ENCODE measurements around the gene EPHA6.
"Not testable (repeated sequence)": the region's sequence is repeated elsewhere in the genome, so short reads cannot be mapped to it uniquely, and the experiment has no call there.

The EPHA6 gene

DNA sequence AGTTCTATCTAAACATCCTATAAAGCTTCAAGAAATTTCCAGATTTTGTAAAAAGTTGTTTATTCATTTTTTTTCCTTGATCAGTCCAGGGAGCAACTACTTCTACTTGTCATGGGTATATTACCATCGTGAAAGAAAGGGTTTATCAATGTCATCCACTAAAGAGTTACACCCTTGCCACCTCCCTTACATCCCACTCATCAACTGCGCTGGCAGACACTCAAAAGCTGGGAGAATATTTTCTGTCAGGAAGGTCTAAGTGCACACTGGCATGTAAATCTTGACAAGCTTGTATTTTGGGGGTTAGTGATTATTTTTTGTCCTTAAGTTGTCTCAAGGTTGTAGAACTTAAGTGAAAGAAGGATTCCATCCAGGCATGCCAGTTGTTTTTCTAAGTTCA lies 761.8 kb downstream of the EPHA6 start:
- no peak for DNase-seq (ENCODE audit: low read depth)
- TF ChIP-seq, protein P1, sequence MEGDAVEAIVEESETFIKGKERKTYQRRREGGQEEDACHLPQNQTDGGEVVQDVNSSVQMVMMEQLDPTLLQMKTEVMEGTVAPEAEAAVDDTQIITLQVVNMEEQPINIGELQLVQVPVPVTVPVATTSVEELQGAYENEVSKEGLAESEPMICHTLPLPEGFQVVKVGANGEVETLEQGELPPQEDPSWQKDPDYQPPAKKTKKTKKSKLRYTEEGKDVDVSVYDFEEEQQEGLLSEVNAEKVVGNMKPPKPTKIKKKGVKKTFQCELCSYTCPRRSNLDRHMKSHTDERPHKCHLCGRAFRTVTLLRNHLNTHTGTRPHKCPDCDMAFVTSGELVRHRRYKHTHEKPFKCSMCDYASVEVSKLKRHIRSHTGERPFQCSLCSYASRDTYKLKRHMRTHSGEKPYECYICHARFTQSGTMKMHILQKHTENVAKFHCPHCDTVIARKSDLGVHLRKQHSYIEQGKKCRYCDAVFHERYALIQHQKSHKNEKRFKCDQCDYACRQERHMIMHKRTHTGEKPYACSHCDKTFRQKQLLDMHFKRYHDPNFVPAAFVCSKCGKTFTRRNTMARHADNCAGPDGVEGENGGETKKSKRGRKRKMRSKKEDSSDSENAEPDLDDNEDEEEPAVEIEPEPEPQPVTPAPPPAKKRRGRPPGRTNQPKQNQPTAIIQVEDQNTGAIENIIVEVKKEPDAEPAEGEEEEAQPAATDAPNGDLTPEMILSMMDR (IDR thresholded peaks at IDR 0.05; ENCODE audit: control insufficient read depth, extremely low read depth, insufficient read depth) = no peak

DNA sequence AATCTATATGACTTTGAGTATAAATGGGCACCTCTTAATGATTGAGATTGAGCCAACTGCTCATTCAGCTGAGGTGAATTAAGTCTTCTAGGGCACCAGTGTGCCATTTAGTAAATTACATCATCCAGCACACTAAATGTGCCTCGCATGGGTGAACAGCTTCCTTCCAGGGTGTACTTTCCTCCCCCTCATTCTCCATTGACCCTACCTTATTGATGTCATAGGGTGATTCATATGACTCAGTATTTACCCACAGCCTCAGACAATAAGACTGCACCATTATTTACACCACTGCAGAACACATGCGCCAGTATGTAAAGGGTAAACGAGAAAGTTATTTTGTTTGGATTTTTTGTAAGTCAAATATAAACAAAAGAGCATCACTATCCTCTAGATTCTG lies 765.0 kb downstream of the EPHA6 start:
- DNase-seq (ENCODE audit: low read depth) = no peak
- H3K4me3 ChIP-seq (ENCODE audit: low read depth, low read length) = no peak overlapping the region
- TF ChIP-seq, protein P1 (IDR thresholded peaks at IDR 0.05; ENCODE audit: control insufficient read depth, extremely low read depth, insufficient read depth) = no peak

More for the DNA sequence above, 761.8 kb downstream of the EPHA6 start:
- no peak overlapping the region for H3K4me3 ChIP-seq (ENCODE audit: low read depth, low read length)

DNA sequence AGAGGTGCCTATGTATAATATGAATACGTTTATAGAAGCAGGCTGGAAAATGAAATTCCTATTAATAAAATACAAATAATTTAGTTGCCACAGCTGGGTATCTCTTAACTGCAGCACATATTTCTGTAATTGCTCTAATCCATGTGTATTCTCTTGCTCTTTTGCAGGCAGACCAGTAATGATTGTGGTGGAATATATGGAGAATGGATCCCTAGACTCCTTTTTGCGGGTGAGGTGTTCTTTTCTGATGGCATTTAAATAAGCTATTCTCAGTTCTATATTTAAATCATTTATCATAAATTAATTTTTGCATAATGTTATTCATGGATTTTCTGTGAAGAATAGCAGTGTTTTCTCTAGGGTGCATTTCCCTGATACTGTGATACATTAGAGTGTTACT lies 796.2 kb downstream of the EPHA6 start:
- H3K4me3 ChIP-seq (ENCODE audit: low read depth, low read length) = no peak overlapping the region
- DNase-seq (ENCODE audit: low read depth) = no peak
- TF ChIP-seq, protein P1 (IDR thresholded peaks at IDR 0.05; ENCODE audit: control insufficient read depth, extremely low read depth, insufficient read depth) = no peak

DNA sequence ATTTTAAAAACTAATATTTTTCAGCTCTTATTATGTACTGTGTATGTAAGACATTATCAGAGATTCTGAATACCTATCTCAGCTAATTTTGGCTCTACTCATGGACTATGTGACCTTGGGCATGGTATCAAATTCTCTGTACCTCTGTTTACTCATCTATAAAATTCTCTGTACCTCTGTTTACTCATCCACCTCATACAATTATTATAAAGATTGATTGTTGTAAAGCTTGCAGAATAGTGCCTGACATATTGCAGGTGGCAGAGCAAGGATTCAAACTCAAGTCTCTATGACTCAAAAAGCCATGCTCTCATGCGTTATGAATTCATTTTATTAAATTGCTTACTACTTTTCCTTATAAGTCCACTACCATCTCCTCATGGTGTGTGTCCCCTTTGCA lies 798.2 kb downstream of the EPHA6 start:
- TF ChIP-seq, protein P1 (IDR thresholded peaks at IDR 0.05; ENCODE audit: control insufficient read depth, extremely low read depth, insufficient read depth) = no peak
- DNase-seq (ENCODE audit: low read depth) = peak; percentile 84
- no peak overlapping the region for H3K4me3 ChIP-seq (ENCODE audit: low read depth, low read length)

DNA sequence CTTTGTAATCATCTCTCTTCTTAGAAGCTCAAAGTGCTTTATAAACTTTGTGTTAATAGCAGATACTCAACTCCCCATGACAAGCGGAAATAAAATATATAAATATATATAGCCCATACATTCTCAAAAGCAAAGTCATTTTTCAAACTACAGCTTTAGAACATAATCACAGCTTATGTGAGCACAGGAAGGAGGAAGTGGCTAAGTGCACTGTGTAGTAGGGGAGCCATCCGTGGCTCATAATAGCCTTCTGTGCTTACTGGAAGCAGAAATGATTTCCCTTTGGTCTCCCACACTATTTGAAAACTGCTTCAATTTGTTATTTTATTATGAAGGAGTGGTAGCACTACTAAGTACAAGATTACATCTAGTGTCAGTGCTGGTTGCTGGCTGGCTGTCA lies 798.7 kb downstream of the EPHA6 start:
- TF ChIP-seq, protein P1 (IDR thresholded peaks at IDR 0.05; ENCODE audit: control insufficient read depth, extremely low read depth, insufficient read depth) = no peak
- no peak for DNase-seq (ENCODE audit: low read depth)

DNA sequence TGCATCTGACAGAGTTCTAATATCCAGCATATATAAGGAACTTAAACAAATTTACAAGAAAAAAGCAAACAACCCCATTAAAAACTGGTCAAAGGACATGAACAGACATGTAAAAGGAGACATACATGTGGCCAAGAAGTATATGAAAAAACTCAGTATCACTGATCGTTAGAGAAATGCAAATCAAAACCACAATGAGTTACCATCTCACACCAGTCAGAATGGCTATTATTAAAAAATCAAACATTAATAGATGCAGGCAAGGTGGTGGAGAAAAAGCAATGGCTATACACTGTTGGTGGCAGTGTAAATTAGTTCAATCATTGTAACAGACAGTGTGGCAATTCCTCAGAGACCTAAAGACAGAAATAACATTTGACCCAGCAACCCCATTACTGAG lies 806.1 kb downstream of the EPHA6 start:
- not testable (repeated sequence) for H3K4me3 ChIP-seq (ENCODE audit: low read depth, low read length); DNase-seq (ENCODE audit: low read depth)

More for the DNA sequence above, 798.7 kb downstream of the EPHA6 start:
- no peak overlapping the region for H3K4me3 ChIP-seq (ENCODE audit: low read depth, low read length)

DNA sequence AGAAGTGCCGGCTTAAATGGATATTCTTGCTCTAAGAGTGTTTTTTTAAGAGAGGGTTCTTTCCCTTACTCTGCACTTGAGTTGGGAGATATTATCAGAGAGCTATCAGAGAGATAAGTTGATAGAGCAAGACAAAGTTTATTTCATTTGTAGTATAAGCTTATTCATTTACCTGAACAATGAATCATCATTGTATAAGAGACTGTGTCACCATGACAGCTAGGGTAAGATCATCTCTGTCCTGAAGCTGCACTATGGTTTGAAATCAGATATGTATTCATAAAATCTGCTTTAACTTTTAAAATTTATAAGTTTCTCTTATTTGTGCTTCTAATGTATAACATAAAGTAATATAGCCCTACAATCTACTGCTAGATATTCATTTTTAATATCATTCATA lies 822.1 kb downstream of the EPHA6 start:
- DNase-seq (ENCODE audit: low read depth) = no peak
- TF ChIP-seq, protein P1 (IDR thresholded peaks at IDR 0.05; ENCODE audit: control insufficient read depth, extremely low read depth, insufficient read depth) = no peak
- no peak overlapping the region for H3K4me3 ChIP-seq (ENCODE audit: low read depth, low read length)

All from LNCaP clone FGC (cell line).